GM06990 (cell line): ENCODE data around the gene GLG1.

Source experiments
- DNase-seq: peaks from one replicate; pipeline ENCODE4 v3.0.0-alpha.2; 2011; ENCODE audit not compliant: insufficient read length; ENCODE audit errors: extremely low read depth
- H3K27me3 ChIP-seq: replicated peaks from 2 replicates; pipeline ENCODE4 v1.6.0; 2011; ENCODE audit warnings: low read length; ENCODE audit not compliant: control insufficient read depth, insufficient read depth
- H3K36me3 ChIP-seq: 2 replicates; pipeline ENCODE4 v1.5.1; 2011; ENCODE audit warnings: low read length; ENCODE audit not compliant: control insufficient read depth, insufficient read depth
- H3K4me3 ChIP-seq: replicated peaks from 2 replicates; pipeline ENCODE4 v1.5.1; 2011; ENCODE audit warnings: low read depth, mild to moderate bottlenecking, control low read depth, low read length
- CTCF ChIP-seq: IDR thresholded peaks from 2 replicates; pipeline ENCODE4 v1.5.1; 2011; ENCODE audit warnings: low read length, control low read depth, mild to moderate bottlenecking, inconsistent platforms; ENCODE audit not compliant: insufficient read depth, poor library complexity, severe bottlenecking

The GLG1 gene

DNA sequence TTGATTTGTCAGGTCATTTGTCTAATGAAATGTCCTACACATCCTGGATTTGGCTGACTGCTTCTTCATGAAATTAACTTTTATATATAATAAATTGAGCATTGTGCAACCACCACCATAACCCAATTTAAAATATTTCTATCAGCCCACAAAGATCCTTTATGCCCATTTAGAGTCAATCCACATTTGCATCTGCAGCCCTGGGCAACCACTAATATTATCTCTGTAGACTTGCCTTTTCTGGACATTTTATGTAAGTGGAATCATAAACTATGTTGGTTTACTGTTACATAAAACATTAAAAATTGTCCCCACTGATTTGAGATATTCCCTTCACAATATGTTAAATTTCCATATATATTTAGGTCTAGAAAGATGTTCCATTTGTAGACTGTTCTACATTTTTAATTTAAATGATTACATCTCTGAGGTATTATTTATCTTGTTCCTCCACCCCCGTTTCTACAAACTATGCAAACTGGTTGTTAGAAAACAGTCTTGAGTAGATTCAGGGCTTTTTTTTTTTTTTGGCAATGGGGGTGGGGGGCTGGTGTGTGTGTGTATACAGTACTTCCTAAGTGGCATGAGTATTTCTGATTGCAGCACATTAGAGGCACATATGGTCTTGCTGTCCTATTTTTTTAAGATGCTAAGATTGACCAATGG lies 43.1 kb upstream of the GLG1 start:
- TF ChIP-seq CTCF = no peak
- Histone ChIP-seq H3K27me3 (no peaks in the 10 kb centered on the region), H3K4me3 (no peak overlapping the region), H3K36me3 (peaks cover 18% of the 10 kb centered on the region)
- DNase-seq = no peak

DNA sequence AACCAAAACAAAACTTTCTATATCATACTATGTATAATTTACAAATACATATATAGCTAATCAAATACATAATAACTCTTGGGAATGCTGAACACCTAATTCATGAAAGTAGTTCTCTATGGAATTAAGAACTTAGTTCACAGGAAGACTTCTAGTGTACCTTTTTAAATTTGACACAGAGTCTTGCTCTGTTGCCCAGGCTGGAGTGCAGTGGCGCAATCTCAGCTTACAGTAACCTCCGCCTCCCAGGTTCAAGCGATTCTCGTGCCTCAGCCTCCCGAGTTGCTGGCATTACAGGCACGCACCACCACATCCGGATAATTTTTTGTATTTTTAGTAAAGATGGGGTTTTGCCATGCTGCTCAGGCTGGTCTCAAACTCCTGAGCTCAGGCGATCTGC lies 35.1 kb upstream of the GLG1 start:
- no peak for DNase-seq
- peaks cover 9% of the 10 kb centered on the region for H3K36me3 ChIP-seq
- TF ChIP-seq CTCF = no peak
- H3K4me3 ChIP-seq = no peak overlapping the region
- no peaks in the 10 kb centered on the region for H3K27me3 ChIP-seq

DNA sequence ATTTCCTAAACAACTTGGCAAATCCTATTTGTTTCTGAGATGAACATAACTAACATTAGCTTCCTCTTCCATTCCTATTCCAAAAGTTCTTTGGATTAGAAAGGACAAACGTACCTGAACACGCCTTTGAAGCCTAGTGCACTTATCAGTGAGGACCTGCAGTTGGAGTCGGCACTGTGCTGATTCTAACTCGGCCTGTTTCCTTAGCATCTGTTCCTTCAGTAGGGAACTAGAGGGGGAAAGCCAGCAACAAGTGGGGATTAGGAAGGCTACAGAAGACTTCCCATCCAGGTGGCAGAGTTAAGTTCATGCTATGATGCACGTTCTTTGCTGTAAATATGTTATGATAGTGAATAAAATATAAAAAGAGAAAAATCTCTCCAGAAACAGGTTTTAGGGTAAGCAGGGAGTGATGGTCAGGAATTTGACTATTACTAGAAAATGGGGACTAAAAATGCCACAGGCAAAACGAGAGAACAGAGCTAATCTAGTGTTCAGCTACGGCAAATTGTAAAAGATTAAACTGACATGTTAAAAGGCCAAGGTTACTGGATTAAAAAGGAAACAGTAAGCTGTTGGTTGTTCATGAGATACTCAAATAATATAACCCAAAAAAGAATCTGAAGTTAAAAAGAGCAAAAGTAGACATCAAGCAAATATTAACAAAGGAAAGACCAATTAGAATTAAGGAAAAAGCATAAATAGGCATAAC lies 31.0 kb upstream of the GLG1 start:
- H3K36me3 ChIP-seq = peaks cover 10% of the 10 kb centered on the region
- no peak for DNase-seq
- no peak overlapping the region for H3K4me3 ChIP-seq
- no peaks in the 10 kb centered on the region for H3K27me3 ChIP-seq
- TF ChIP-seq CTCF = no peak

- H3K27me3 ChIP-seq = no peaks in the 10 kb centered on the region
- DNase-seq = no peak
- H3K36me3 ChIP-seq = peaks cover 19% of the 10 kb centered on the region
- no peak for TF ChIP-seq CTCF
- H3K4me3 ChIP-seq = no peak overlapping the region
Observed at GRCh38 chr16:74635303-74635702, 28.4 kb upstream of the GLG1 start.

GRCh38 chr16:74633686-74634085 lies 26.8 kb upstream of the GLG1 start:
- no peak for DNase-seq
- no peak for TF ChIP-seq CTCF
- Histone ChIP-seq H3K36me3 (peaks cover 22% of the 10 kb centered on the region), H3K4me3 (no peak overlapping the region), H3K27me3 (no peaks in the 10 kb centered on the region)
